ENCODE results near the gene MTG2. TPM values are rescaled to one million over a fixed set of nuclear protein-coding genes. Genes with fewer than 3 reads are reported as not detected.

Gene MTG2
- total and polyA plus RNA-seq, 2 of the 8 experiments (the other 6 are each of a cell fraction or from before 2014, with no cell fraction given): 14.4 to 22.8 TPM

DNA sequence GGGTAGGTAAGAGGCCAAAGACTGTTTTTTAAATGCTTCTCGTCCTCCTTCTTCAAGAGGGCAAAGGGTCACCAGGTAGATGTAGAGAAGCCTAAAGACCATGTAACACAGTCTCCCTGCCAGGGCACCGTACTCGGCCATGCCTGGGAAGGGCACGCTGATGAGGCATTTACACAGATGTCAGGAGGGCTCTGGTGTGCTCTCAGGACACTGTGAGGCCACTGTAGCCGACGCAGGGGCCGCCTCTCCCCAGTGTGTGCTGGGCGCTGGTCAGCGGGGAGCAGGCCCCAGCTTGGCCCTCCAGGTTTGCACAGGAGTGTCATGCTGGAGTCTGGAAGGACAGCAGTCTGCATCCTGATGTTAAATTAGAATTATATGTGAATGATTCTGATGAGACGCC lies 7.1 kb upstream of the MTG2 start (continued):
- TF ChIP-seq, protein P1, sequence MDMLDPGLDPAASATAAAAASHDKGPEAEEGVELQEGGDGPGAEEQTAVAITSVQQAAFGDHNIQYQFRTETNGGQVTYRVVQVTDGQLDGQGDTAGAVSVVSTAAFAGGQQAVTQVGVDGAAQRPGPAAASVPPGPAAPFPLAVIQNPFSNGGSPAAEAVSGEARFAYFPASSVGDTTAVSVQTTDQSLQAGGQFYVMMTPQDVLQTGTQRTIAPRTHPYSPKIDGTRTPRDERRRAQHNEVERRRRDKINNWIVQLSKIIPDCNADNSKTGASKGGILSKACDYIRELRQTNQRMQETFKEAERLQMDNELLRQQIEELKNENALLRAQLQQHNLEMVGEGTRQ (IDR thresholded peaks at IDR 0.05; ENCODE audit: low read length): no peak
- TF ChIP-seq HDAC2 (IDR thresholded peaks at IDR 0.05; ENCODE audit: borderline replicate concordance in 1 of 2, low read depth in 2 of 2, low read length in 2 of 2) (no peak), POLR2A (IDR thresholded peaks at IDR 0.05; ENCODE audit: control extremely low read depth in 1 of 2, low read depth in 2 of 2, low read length in 2 of 2) (no peak), SUZ12 (IDR thresholded peaks at IDR 0.05; ENCODE audit: low read length) (no peak), KDM1A (IDR thresholded peaks at IDR 0.05; ENCODE audit: borderline replicate concordance, low read length) (no peak), CHD7 (IDR thresholded peaks at IDR 0.05; ENCODE audit: insufficient replicate concordance, low read length) (no peak)
